Measurements from ENCODE around the gene NTHL1. TPM values are rescaled to one million over a fixed set of nuclear protein-coding genes. Genes with fewer than 3 reads are reported as not detected.

The NTHL1 gene
- total and polyA plus RNA-seq, 10 donors, result 9.6 to 52.1 (median 27.0) TPM

GRCh38 chr16:2056077-2056476, 8.4 kb upstream of the NTHL1 start:
- no peak for DNase-seq
- Histone ChIP-seq H3K36me3 (peaks cover 0 to 100% (median 79%) of the 10 kb centered on the region in 6 donors), H3K27ac (no peak overlapping the region), H3K9me3 (no peaks in the 10 kb centered on the region), H3K27me3 (replicated peaks in 1 of 7) (no peaks in the 10 kb centered on the region), H3K4me3 (no peak overlapping the region), H3K4me1 (peaks cover 0 to 7% (median 0%) of the 10 kb centered on the region in 6 donors)
- intact Hi-C loops (cut with DNase I; ENCODE audit: low total_unique reads), result no loop called here
- TF ChIP-seq POLR2AphosphoS5 (IDR thresholded peaks at IDR 0.05), result peak in 1 of 3 donors; percentile 6
- TF ChIP-seq CTCF (IDR thresholded peaks at IDR 0.05 in 8 of 11, conservative IDR thresholded peaks at IDR 0.05 in 3 of 11), result peak in 3 of 11 experiments; percentile 15 to 45 (median 33)
- no peak for TF ChIP-seq POLR2A (IDR thresholded peaks at IDR 0.05)
- 65 to 81% (median 78%) methylated on average over 8 to 15 of the region's 15 CpGs for WGBS, 5 donors

GRCh38 chr16:2054543-2055245, 7.1 kb upstream of the NTHL1 start:
- no peak overlapping the region for H3K4me3 ChIP-seq
- no peak for DNase-seq
- H3K9me3 ChIP-seq, result no peaks in the 10 kb centered on the region
- 90 to 95% (median 95%) methylated on average over 15 to 29 of the region's 29 CpGs for WGBS, 5 donors
- peaks cover 0 to 12% (median 0%) of the 10 kb centered on the region in 6 donors for H3K4me1 ChIP-seq
- TF ChIP-seq POLR2AphosphoS5 (IDR thresholded peaks at IDR 0.05), result no peak
- TF ChIP-seq CTCF (IDR thresholded peaks at IDR 0.05 in 8 of 11, conservative IDR thresholded peaks at IDR 0.05 in 3 of 11), result no peak
- no peak for TF ChIP-seq POLR2A (IDR thresholded peaks at IDR 0.05)
- H3K27ac ChIP-seq, result no peak overlapping the region
- H3K27me3 ChIP-seq (replicated peaks in 1 of 7), result no peaks in the 10 kb centered on the region
- peaks cover 0 to 100% (median 74%) of the 10 kb centered on the region in 6 donors for H3K36me3 ChIP-seq
- intact Hi-C loops (cut with DNase I; ENCODE audit: low total_unique reads), result no loop called here

GRCh38 chr16:2053897-2054296, 6.3 kb upstream of the NTHL1 start:
- 92 to 98% (median 94%) methylated on average over 17 of the region's 17 CpGs for WGBS, 5 donors
- H3K9me3 ChIP-seq, result no peaks in the 10 kb centered on the region
- H3K36me3 ChIP-seq, result peaks cover 0 to 92% (median 71%) of the 10 kb centered on the region in 6 donors
- H3K4me3 ChIP-seq, result no peak overlapping the region
- DNase-seq, result no peak
- no peak overlapping the region for H3K27ac ChIP-seq
- no peaks in the 10 kb centered on the region for H3K27me3 ChIP-seq (replicated peaks in 1 of 7)
- TF ChIP-seq POLR2AphosphoS5 (IDR thresholded peaks at IDR 0.05), result no peak
- no peak for TF ChIP-seq CTCF (IDR thresholded peaks at IDR 0.05 in 8 of 11, conservative IDR thresholded peaks at IDR 0.05 in 3 of 11)
- TF ChIP-seq POLR2A (IDR thresholded peaks at IDR 0.05), result no peak
- peaks cover 3 to 20% (median 6%) of the 10 kb centered on the region in 6 donors for H3K4me1 ChIP-seq
- intact Hi-C loops (cut with DNase I; ENCODE audit: low total_unique reads), result no loop called here

GRCh38 chr16:2053211-2053610, 5.6 kb upstream of the NTHL1 start:
- no peak for DNase-seq
- H3K27me3 ChIP-seq (replicated peaks in 1 of 7), result no peaks in the 10 kb centered on the region
- H3K27ac ChIP-seq, result no peak overlapping the region
- peaks cover 0 to 86% (median 64%) of the 10 kb centered on the region in 6 donors for H3K36me3 ChIP-seq
- no peak overlapping the region for H3K4me3 ChIP-seq
- no peaks in the 10 kb centered on the region for H3K9me3 ChIP-seq
- TF ChIP-seq CTCF (IDR thresholded peaks at IDR 0.05 in 8 of 11, conservative IDR thresholded peaks at IDR 0.05 in 3 of 11), result no peak
- no peak for TF ChIP-seq POLR2A (IDR thresholded peaks at IDR 0.05)
- WGBS, 5 donors, result 92 to 98% (median 97%) methylated on average over 14 to 21 of the region's 21 CpGs; no CpG with 5 or more reads in 1 of the 5 donors
- peaks cover 9 to 27% (median 13%) of the 10 kb centered on the region in 6 donors for H3K4me1 ChIP-seq
- intact Hi-C loops (cut with DNase I; ENCODE audit: low total_unique reads), result no loop called here

Measured in spleen (tissue), 11 donors.